ENCODE data around the gene LBR. TPM values are rescaled to one million over a fixed set of nuclear protein-coding genes. Genes with fewer than 3 reads are reported as not detected.

Gene LBR
- total RNA-seq (2014; rRNA removed; shearing (Covaris generic)) = 25.7 and 28.0 TPM in 2 replicates

DNA sequence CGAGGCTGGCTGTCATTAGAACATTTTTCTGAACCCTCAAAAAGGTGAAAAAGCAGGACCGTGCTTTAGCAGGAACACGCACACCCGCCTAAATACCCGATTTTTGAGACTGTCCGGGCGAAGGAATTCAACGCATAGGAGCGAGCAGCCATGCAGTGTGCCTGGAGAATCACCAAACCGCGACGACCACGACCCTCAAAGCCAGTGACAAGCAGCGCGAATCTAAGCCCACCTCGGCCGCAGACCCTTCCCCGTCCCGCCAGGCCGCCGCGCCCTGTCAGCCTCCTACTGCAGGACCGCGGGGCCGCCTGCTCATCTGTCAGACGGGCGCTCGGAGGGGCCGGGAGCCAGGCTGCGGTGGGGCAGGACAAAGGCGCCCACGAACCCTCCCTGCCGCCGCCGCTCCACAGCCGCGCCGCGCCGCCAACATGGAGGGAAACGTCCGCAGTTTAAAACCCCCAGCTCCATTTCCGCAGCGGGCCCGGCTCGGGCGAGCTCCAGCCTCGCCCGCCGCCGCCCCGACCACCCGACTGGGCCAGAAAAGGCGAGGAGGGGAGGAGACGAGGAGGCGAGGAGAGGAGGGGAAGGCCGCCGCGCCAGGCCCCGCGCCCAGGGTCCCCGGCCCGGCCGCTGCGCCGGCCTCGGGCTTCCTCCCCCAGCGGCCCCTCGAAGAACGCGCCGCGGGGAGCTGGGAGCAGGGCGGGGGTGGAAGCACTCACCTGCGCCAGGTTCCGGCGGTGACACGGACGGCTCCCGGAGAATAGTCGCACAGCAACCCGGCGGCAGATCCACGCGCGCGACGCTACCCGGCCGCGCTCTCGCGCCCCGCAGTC lies at the start of gene LBR:
TSS of gene LBR (minus strand) at position 804 of the 833 bp plus-strand sequence. CDS start 3,963 bp downstream, outside the sequence.

Other genes starting within 250 kb of the LBR start
- 96.3 and 118 TPM in 2 replicates for gene ENAH, start 225.1 kb upstream of the LBR start, total RNA-seq (2014; rRNA removed; shearing (Covaris generic))